Loucy (cell line): ENCODE measurements around the gene ADAMTS12.

Experiments
- H2AFZ ChIP-seq: fragments of 200-600 bp; sonication (generic); 2 replicates; pipeline ENCODE4 v1.6.0; 2016; ENCODE audit warnings: antibody characterized with exemption, mild to moderate bottlenecking, low read length, moderate library complexity
- H3F3A ChIP-seq: fragments of 200-600 bp; 2 replicates; pipeline ENCODE4 v1.6.0; 2016; ENCODE audit warnings: antibody characterized with exemption, low read depth, mild to moderate bottlenecking
- H3K27me3 ChIP-seq: fragments of 200-600 bp; sonication (generic); 2 replicates; pipeline ENCODE4 v1.6.1; 2014; ENCODE audit warnings: low read length, mild to moderate bottlenecking; ENCODE audit not compliant: insufficient read depth, poor library complexity, severe bottlenecking
- H3K36me3 ChIP-seq: fragments of 200-600 bp; sonication (generic); 2 replicates; pipeline ENCODE4 v1.6.1; 2016; ENCODE audit warnings: low read length; ENCODE audit not compliant: insufficient read depth
- H3K4me1 ChIP-seq: fragments of 200-600 bp; sonication (generic); 2 replicates; pipeline ENCODE4 v1.5.1; 2014; ENCODE audit warnings: low read length, mild to moderate bottlenecking; ENCODE audit not compliant: insufficient read depth, poor library complexity, severe bottlenecking
- H3K4me2 ChIP-seq: fragments of 200-600 bp; sonication (generic); 2 replicates; pipeline ENCODE4 v1.6.0; 2014; ENCODE audit warnings: antibody characterized with exemption, low read length, low read depth, mild to moderate bottlenecking; ENCODE audit not compliant: poor library complexity, severe bottlenecking
- H3K4me3 ChIP-seq: fragments of 200-600 bp; sonication (generic); 2 replicates; pipeline ENCODE4 v1.5.1; 2014; ENCODE audit warnings: low read length, mild to moderate bottlenecking, mixed read lengths; ENCODE audit not compliant: poor library complexity, severe bottlenecking
- H3K79me2 ChIP-seq: fragments of 200-600 bp; sonication (generic); 2 replicates; pipeline ENCODE4 v1.6.1; 2014; ENCODE audit warnings: low read length; ENCODE audit not compliant: insufficient read depth
- H3K9ac ChIP-seq: fragments of 200-600 bp; sonication (generic); 2 replicates; pipeline ENCODE4 v1.6.0; 2014; ENCODE audit warnings: mild to moderate bottlenecking, low read depth, low read length, moderate library complexity; ENCODE audit not compliant: poor library complexity, severe bottlenecking
- H3K9me2 ChIP-seq: fragments of 200-600 bp; sonication (generic); replicated peaks from 2 replicates; pipeline ENCODE4 v1.6.1; 2016; ENCODE audit warnings: low read depth, low read length, mixed read lengths
- H3K9me3 ChIP-seq: fragments of 200-600 bp; sonication (generic); 2 replicates; pipeline ENCODE4 v1.6.1; 2014; ENCODE audit warnings: mild to moderate bottlenecking, antibody characterized with exemption, low read length, low read depth; ENCODE audit not compliant: insufficient read depth
- H4K20me1 ChIP-seq: fragments of 200-600 bp; sonication (generic); 2 replicates; pipeline ENCODE4 v1.6.0; 2014; ENCODE audit warnings: antibody characterized with exemption, low read length, mild to moderate bottlenecking; ENCODE audit not compliant: insufficient read depth, poor library complexity, severe bottlenecking
- CTCF ChIP-seq: fragments of 200-600 bp; sonication (generic); conservative IDR thresholded peaks from 2 replicates; pipeline ENCODE4 v1.5.1; 2014; ENCODE audit warnings: mild to moderate bottlenecking, antibody characterized with exemption, low read length
- EZH2phosphoT487 ChIP-seq: fragments of 200-600 bp; IDR thresholded peaks from 2 replicates; pipeline ENCODE4 v1.6.1; 2018; ENCODE audit warnings: antibody characterized with exemption, mild to moderate bottlenecking, moderate library complexity, borderline replicate concordance

The ADAMTS12 gene

GRCh38 chr5:33494466-33494865 is 397.3 kb downstream of the ADAMTS12 start:
- TF ChIP-seq EZH2phosphoT487 (no peak), CTCF (no peak)
- H3K9ac ChIP-seq: no peak overlapping the region
- no peaks in the 10 kb centered on the region for H3K27me3 ChIP-seq
- no peaks in the 10 kb centered on the region for H3K36me3 ChIP-seq
- no peak overlapping the region for H3K4me2 ChIP-seq
- no peak overlapping the region for H2AFZ ChIP-seq
- H3K79me2 ChIP-seq: no peaks in the 10 kb centered on the region
- H3F3A ChIP-seq: no peaks in the 10 kb centered on the region
- H4K20me1 ChIP-seq: no peaks in the 10 kb centered on the region
- no peak overlapping the region for H3K4me3 ChIP-seq
- no peaks in the 10 kb centered on the region for H3K9me2 ChIP-seq
- no peaks in the 10 kb centered on the region for H3K9me3 ChIP-seq
- no peaks in the 10 kb centered on the region for H3K4me1 ChIP-seq

- H3K4me2 ChIP-seq: no peak overlapping the region
- no peaks in the 10 kb centered on the region for H3K9me2 ChIP-seq
- TF ChIP-seq CTCF: no peak
- no peak for TF ChIP-seq EZH2phosphoT487
- no peaks in the 10 kb centered on the region for H4K20me1 ChIP-seq
- no peaks in the 10 kb centered on the region for H3K36me3 ChIP-seq
- H2AFZ ChIP-seq: no peak overlapping the region
- no peaks in the 10 kb centered on the region for H3F3A ChIP-seq
- H3K4me1 ChIP-seq: no peaks in the 10 kb centered on the region
- no peak overlapping the region for H3K4me3 ChIP-seq
- no peaks in the 10 kb centered on the region for H3K9me3 ChIP-seq
- no peaks in the 10 kb centered on the region for H3K27me3 ChIP-seq
- no peak overlapping the region for H3K9ac ChIP-seq
- H3K79me2 ChIP-seq: no peaks in the 10 kb centered on the region
Measured at GRCh38 chr5:33491941-33492340, 399.8 kb downstream of the ADAMTS12 start.

GRCh38 chr5:33490071-33490665 is 401.6 kb downstream of the ADAMTS12 start:
- Histone ChIP-seq H3K4me3 (no peak overlapping the region), H3K4me2 (no peak overlapping the region), H3K27me3 (no peaks in the 10 kb centered on the region), H3K9me3 (no peaks in the 10 kb centered on the region), H3K79me2 (no peaks in the 10 kb centered on the region), H4K20me1 (no peaks in the 10 kb centered on the region), H3K9me2 (no peaks in the 10 kb centered on the region), H3K9ac (no peak overlapping the region), H3K4me1 (no peaks in the 10 kb centered on the region), H3K36me3 (no peaks in the 10 kb centered on the region), H2AFZ (no peak overlapping the region), H3F3A (no peaks in the 10 kb centered on the region)
- TF ChIP-seq CTCF (no peak), EZH2phosphoT487 (no peak)
